SK-N-SH treated with all-trans-retinoic acid at 6 μM for 48 hours (cell line): ENCODE data around the gene HCN4.

ENCODE experiments used
- ATAC-seq: fragments of 200-7000 bp; cut with Tn5 transposase; 3 replicates; pipeline ENCODE4 v1.9.1; 2020; ENCODE audit warnings: mild to moderate bottlenecking, moderate library complexity
- ARNTL ChIP-seq: fragments of 450-650 bp; formaldehyde crosslinking; IDR thresholded peaks from 2 replicates; pipeline ENCODE4 v1.5.0; 2020; ENCODE audit warnings: low read depth, mild to moderate bottlenecking, moderate library complexity, borderline replicate concordance
- BACH2 ChIP-seq: fragments of 250-450 bp; sonication (Bioruptor Pico); IDR thresholded peaks from 2 replicates; pipeline ENCODE4 v1.9.0; 2021; ENCODE audit warnings: mild to moderate bottlenecking, borderline replicate concordance
- CSDC2 ChIP-seq: fragments of 250-450 bp; sonication (Bioruptor Pico); IDR thresholded peaks from 2 replicates; pipeline ENCODE4 v1.5.0; 2020; ENCODE audit warnings: mild to moderate bottlenecking, moderate library complexity
- ESRRG ChIP-seq: fragments of 250-450 bp; sonication (Bioruptor Pico); IDR thresholded peaks from 2 replicates; pipeline ENCODE4 v1.6.1; 2021; ENCODE audit warnings: mild to moderate bottlenecking
- GLIS3 ChIP-seq: fragments of 250-450 bp; sonication (Bioruptor Pico); IDR thresholded peaks from 2 replicates; pipeline ENCODE4 v1.5.0; 2020; ENCODE audit warnings: mild to moderate bottlenecking, moderate library complexity
- ISL1 ChIP-seq: fragments of 250-450 bp; sonication (Bioruptor Pico); IDR thresholded peaks from 2 replicates; pipeline ENCODE4 v2.1.2; 2022; ENCODE audit warnings: mild to moderate bottlenecking, moderate library complexity
- OSR1 ChIP-seq: fragments of 250-450 bp; sonication (Bioruptor Pico); IDR thresholded peaks from 2 replicates; pipeline ENCODE4 v1.8.0; 2022; ENCODE audit warnings: moderate library complexity, mild to moderate bottlenecking, inconsistent platforms
- PPARA ChIP-seq: fragments of 250-450 bp; sonication (Bioruptor Pico); IDR thresholded peaks from 2 replicates; pipeline ENCODE4 v1.5.0; 2020; ENCODE audit warnings: mild to moderate bottlenecking, borderline replicate concordance
- RARB ChIP-seq: fragments of 250-450 bp; sonication (Bioruptor Pico); IDR thresholded peaks from 2 replicates; pipeline ENCODE4 v1.8.0; 2021; ENCODE audit warnings: mild to moderate bottlenecking, moderate library complexity
- SNAI2 ChIP-seq: fragments of 250-450 bp; sonication (Bioruptor Pico); IDR thresholded peaks from 2 replicates; pipeline ENCODE4 v1.5.0; 2020; ENCODE audit warnings: mild to moderate bottlenecking, moderate library complexity
- TCF4 ChIP-seq: fragments of 250-450 bp; sonication (Bioruptor Pico); IDR thresholded peaks from 2 replicates; pipeline ENCODE4 v1.8.0; 2021; ENCODE audit warnings: mild to moderate bottlenecking, moderate library complexity, borderline replicate concordance
- TOX ChIP-seq: fragments of 250-450 bp; sonication (Bioruptor Pico); IDR thresholded peaks from 2 replicates; pipeline ENCODE4 v1.8.0; 2021; ENCODE audit warnings: mild to moderate bottlenecking, moderate library complexity, borderline replicate concordance
- ZC3H10 ChIP-seq: fragments of 250-450 bp; sonication (Bioruptor Pico); IDR thresholded peaks from 2 replicates; pipeline ENCODE4 v1.5.1; 2021; ENCODE audit warnings: mild to moderate bottlenecking, moderate library complexity
- ZFP3 ChIP-seq: fragments of 250-450 bp; sonication (Bioruptor Pico); IDR thresholded peaks from 2 replicates; pipeline ENCODE4 v1.5.0; 2020; ENCODE audit warnings: mild to moderate bottlenecking, moderate library complexity
- ZFP30 ChIP-seq: fragments of 450-650 bp; formaldehyde crosslinking; IDR thresholded peaks from 2 replicates; pipeline ENCODE4 v1.5.0; 2022; ENCODE audit warnings: mild to moderate bottlenecking, moderate library complexity
- ZNF565 ChIP-seq: fragments of 450-650 bp; formaldehyde crosslinking; conservative IDR thresholded peaks from 2 replicates; pipeline ENCODE4 v1.5.0; 2020; ENCODE audit warnings: low read depth, mild to moderate bottlenecking, moderate library complexity
- ZNF70 ChIP-seq: fragments of 450-650 bp; formaldehyde crosslinking; IDR thresholded peaks from 2 replicates; pipeline ENCODE4 v1.5.0; 2020; ENCODE audit warnings: mild to moderate bottlenecking, moderate library complexity
- ZNF8 ChIP-seq: fragments of 450-650 bp; formaldehyde crosslinking; IDR thresholded peaks from 2 replicates; pipeline ENCODE4 v1.5.0; 2020; ENCODE audit warnings: mild to moderate bottlenecking, moderate library complexity
- TF ChIP-seq, protein P1 (sequence below): fragments of 250-450 bp; sonication (Bioruptor Pico); IDR thresholded peaks from 2 replicates; pipeline ENCODE4 v1.5.1; 2020; ENCODE audit warnings: low read depth, mild to moderate bottlenecking, moderate library complexity
- TF ChIP-seq, protein P2 (sequence below): fragments of 250-450 bp; sonication (Bioruptor Pico); IDR thresholded peaks from 2 replicates; pipeline ENCODE4 v1.8.0; 2021; ENCODE audit warnings: low read depth, mild to moderate bottlenecking, moderate library complexity, borderline replicate concordance
- TF ChIP-seq, protein P3 (sequence below): fragments of 250-450 bp; sonication (Bioruptor Pico); IDR thresholded peaks from 2 replicates; pipeline ENCODE4 v1.5.0; 2020; ENCODE audit warnings: mild to moderate bottlenecking, moderate library complexity
- TF ChIP-seq, protein P4 (sequence below): fragments of 250-450 bp; sonication (Bioruptor Pico); IDR thresholded peaks from 2 replicates; pipeline ENCODE4 v1.8.0; 2020; ENCODE audit warnings: mild to moderate bottlenecking, moderate library complexity, borderline replicate concordance
- TF ChIP-seq, protein P5 (sequence below): fragments of 250-450 bp; sonication (Bioruptor Pico); IDR thresholded peaks from 2 replicates; pipeline ENCODE4 v1.5.1; 2021; ENCODE audit warnings: mild to moderate bottlenecking, moderate library complexity

The HCN4 gene

GRCh38 chr15:73388256-73388781, 19.6 kb upstream of the HCN4 start:
- ATAC-seq: peak; percentile 85
- TF ChIP-seq, protein P1, sequence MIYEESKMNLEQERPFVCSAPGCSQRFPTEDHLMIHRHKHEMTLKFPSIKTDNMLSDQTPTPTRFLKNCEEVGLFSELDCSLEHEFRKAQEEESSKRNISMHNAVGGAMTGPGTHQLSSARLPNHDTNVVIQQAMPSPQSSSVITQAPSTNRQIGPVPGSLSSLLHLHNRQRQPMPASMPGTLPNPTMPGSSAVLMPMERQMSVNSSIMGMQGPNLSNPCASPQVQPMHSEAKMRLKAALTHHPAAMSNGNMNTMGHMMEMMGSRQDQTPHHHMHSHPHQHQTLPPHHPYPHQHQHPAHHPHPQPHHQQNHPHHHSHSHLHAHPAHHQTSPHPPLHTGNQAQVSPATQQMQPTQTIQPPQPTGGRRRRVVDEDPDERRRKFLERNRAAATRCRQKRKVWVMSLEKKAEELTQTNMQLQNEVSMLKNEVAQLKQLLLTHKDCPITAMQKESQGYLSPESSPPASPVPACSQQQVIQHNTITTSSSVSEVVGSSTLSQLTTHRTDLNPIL (CRISPR knock-in tag): peak; percentile 95
- TF ChIP-seq ZNF8 (CRISPR knock-in tag): no peak
- TF ChIP-seq BACH2: no peak
- TF ChIP-seq, protein P2, sequence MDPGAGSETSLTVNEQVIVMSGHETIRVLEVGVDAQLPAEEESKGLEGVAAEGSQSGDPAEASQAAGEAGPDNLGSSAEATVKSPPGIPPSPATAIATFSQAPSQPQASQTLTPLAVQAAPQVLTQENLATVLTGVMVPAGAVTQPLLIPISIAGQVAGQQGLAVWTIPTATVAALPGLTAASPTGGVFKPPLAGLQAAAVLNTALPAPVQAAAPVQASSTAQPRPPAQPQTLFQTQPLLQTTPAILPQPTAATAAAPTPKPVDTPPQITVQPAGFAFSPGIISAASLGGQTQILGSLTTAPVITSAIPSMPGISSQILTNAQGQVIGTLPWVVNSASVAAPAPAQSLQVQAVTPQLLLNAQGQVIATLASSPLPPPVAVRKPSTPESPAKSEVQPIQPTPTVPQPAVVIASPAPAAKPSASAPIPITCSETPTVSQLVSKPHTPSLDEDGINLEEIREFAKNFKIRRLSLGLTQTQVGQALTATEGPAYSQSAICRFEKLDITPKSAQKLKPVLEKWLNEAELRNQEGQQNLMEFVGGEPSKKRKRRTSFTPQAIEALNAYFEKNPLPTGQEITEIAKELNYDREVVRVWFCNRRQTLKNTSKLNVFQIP (CRISPR knock-in tag): no peak
- TF ChIP-seq TCF4 (CRISPR knock-in tag): no peak
- no peak for TF ChIP-seq ZNF70 (CRISPR knock-in tag)
- no peak for TF ChIP-seq RARB
- TF ChIP-seq ISL1 (CRISPR knock-in tag): peak; percentile 92
- TF ChIP-seq SNAI2 (CRISPR knock-in tag): peak; percentile 31; the same call in 1 of the 2 replicates
- TF ChIP-seq, protein P3, sequence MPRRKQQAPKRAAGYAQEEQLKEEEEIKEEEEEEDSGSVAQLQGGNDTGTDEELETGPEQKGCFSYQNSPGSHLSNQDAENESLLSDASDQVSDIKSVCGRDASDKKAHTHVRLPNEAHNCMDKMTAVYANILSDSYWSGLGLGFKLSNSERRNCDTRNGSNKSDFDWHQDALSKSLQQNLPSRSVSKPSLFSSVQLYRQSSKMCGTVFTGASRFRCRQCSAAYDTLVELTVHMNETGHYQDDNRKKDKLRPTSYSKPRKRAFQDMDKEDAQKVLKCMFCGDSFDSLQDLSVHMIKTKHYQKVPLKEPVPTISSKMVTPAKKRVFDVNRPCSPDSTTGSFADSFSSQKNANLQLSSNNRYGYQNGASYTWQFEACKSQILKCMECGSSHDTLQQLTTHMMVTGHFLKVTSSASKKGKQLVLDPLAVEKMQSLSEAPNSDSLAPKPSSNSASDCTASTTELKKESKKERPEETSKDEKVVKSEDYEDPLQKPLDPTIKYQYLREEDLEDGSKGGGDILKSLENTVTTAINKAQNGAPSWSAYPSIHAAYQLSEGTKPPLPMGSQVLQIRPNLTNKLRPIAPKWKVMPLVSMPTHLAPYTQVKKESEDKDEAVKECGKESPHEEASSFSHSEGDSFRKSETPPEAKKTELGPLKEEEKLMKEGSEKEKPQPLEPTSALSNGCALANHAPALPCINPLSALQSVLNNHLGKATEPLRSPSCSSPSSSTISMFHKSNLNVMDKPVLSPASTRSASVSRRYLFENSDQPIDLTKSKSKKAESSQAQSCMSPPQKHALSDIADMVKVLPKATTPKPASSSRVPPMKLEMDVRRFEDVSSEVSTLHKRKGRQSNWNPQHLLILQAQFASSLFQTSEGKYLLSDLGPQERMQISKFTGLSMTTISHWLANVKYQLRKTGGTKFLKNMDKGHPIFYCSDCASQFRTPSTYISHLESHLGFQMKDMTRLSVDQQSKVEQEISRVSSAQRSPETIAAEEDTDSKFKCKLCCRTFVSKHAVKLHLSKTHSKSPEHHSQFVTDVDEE (CRISPR knock-in tag): no peak; the same call in 1 of the 2 replicates
- no peak for TF ChIP-seq ARNTL
- TF ChIP-seq, protein P4, sequence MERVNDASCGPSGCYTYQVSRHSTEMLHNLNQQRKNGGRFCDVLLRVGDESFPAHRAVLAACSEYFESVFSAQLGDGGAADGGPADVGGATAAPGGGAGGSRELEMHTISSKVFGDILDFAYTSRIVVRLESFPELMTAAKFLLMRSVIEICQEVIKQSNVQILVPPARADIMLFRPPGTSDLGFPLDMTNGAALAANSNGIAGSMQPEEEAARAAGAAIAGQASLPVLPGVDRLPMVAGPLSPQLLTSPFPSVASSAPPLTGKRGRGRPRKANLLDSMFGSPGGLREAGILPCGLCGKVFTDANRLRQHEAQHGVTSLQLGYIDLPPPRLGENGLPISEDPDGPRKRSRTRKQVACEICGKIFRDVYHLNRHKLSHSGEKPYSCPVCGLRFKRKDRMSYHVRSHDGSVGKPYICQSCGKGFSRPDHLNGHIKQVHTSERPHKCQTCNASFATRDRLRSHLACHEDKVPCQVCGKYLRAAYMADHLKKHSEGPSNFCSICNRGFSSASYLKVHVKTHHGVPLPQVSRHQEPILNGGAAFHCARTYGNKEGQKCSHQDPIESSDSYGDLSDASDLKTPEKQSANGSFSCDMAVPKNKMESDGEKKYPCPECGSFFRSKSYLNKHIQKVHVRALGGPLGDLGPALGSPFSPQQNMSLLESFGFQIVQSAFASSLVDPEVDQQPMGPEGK (CRISPR knock-in tag): peak; percentile 90; the same call in 1 of the 2 replicates
- no peak for TF ChIP-seq ZNF565 (CRISPR knock-in tag)
- no peak for TF ChIP-seq ZFP30 (CRISPR knock-in tag)
- no peak for TF ChIP-seq GLIS3 (CRISPR knock-in tag)
- TF ChIP-seq ESRRG (CRISPR knock-in tag): no peak
- TF ChIP-seq OSR1 (CRISPR knock-in tag): no peak
- no peak for TF ChIP-seq TOX (CRISPR knock-in tag)
- TF ChIP-seq, protein P5, sequence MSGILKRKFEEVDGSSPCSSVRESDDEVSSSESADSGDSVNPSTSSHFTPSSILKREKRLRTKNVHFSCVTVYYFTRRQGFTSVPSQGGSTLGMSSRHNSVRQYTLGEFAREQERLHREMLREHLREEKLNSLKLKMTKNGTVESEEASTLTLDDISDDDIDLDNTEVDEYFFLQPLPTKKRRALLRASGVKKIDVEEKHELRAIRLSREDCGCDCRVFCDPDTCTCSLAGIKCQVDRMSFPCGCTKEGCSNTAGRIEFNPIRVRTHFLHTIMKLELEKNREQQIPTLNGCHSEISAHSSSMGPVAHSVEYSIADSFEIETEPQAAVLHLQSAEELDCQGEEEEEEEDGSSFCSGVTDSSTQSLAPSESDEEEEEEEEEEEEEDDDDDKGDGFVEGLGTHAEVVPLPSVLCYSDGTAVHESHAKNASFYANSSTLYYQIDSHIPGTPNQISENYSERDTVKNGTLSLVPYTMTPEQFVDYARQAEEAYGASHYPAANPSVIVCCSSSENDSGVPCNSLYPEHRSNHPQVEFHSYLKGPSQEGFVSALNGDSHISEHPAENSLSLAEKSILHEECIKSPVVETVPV (CRISPR knock-in tag): peak; percentile 60; the same call in 1 of the 2 replicates
- TF ChIP-seq ZC3H10 (CRISPR knock-in tag): no peak
- 0 out of 2 replicates have a peak, but pooled peaks have one; percentile 68 for TF ChIP-seq CSDC2 (CRISPR knock-in tag)
- TF ChIP-seq PPARA (CRISPR knock-in tag): no peak
- TF ChIP-seq ZFP3 (CRISPR knock-in tag): no peak; the same call in 1 of the 2 replicates

DNA sequence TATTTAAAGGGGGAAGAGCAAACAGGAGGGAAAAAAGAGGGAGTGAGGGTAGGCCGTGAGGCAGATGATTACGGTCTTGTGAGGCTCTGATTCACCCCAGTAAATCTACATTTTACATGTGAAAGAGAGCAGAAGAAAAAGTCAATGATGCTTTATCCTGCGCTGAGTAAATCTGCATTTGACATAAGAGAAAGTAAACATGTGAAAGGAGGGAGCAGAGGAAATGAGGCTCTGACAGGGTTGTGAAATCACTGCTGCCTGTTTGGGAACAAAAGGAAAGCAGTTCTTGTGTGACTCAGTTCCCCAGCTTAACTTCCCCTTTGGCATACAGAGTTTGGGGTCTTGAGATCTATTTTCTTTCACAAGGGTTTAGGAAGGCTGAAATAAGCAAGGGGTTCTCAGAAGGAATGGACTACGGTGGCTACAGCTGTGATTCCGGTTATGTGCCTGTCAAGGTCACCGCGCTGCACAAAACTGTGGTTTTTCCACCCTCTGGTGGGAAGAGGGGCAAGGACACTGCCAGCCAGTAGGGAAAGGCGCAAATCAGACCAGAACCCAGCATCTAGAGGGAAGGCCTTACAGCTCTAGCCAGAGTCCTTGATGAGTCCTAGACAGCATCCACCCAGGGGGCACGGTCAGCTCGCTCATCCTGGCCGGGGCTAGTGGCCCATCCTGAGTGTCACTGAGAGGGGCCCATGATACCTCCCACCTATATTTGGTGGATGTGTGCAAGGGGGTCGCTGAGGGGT, 18.9 kb upstream of the HCN4 start:
- peak; percentile 46 for ATAC-seq
- no peak for TF ChIP-seq CSDC2 (CRISPR knock-in tag)
- TF ChIP-seq, protein P5 (CRISPR knock-in tag): no peak
- no peak for TF ChIP-seq ZNF565 (CRISPR knock-in tag)
- TF ChIP-seq, protein P3 (CRISPR knock-in tag): no peak
